GM18498 (cell line): ENCODE measurements around the gene JCAD.
"Not testable (repeated sequence)": the region's sequence is repeated elsewhere in the genome, so short reads cannot be mapped to it uniquely, and the experiment has no call there.

Experiments used
- ATAC-seq: cut with Tn5 transposase; IDR thresholded peaks from one replicate; pipeline ENCODE4 v1.9.1; 2021; ENCODE audit warnings: mild to moderate bottlenecking, moderate library complexity; ENCODE audit not compliant: unreplicated experiment

Gene JCAD

GRCh38 chr10:30027057-30028005 lies 32.1 kb downstream of the JCAD start:
- peak; percentile 93 for ATAC-seq

- no peak for ATAC-seq
Observed at GRCh38 chr10:30026578-30026977, 32.8 kb downstream of the JCAD start.

GRCh38 chr10:30026080-30026479 lies 33.3 kb downstream of the JCAD start:
- no peak for ATAC-seq

- ATAC-seq = not testable (repeated sequence)
Observed at GRCh38 chr10:30025428-30025827, 34.0 kb downstream of the JCAD start.

GRCh38 chr10:30022590-30022989 lies 36.8 kb downstream of the JCAD start:
- ATAC-seq = no peak

- ATAC-seq = no peak
Observed at GRCh38 chr10:30019468-30019867, 39.9 kb downstream of the JCAD start.

GRCh38 chr10:30018496-30018895 lies 40.9 kb downstream of the JCAD start:
- no peak for ATAC-seq

- ATAC-seq = no peak
Observed at GRCh38 chr10:30017966-30018365, 41.4 kb downstream of the JCAD start.

- no peak for ATAC-seq
Observed at GRCh38 chr10:30017556-30017955, 41.8 kb downstream of the JCAD start.

GRCh38 chr10:30014511-30014910 lies 44.9 kb downstream of the JCAD start:
- no peak for ATAC-seq

- ATAC-seq = no peak
Observed at GRCh38 chr10:30013757-30014156, 45.6 kb downstream of the JCAD start.

GRCh38 chr10:30011956-30012647 lies 47.3 kb downstream of the JCAD start:
- no peak for ATAC-seq

GRCh38 chr10:30011396-30011795 lies 48.0 kb downstream of the JCAD start:
- ATAC-seq = no peak

- no peak for ATAC-seq
Observed at GRCh38 chr10:30007406-30007805, 52.0 kb downstream of the JCAD start.

GRCh38 chr10:30006410-30006809 lies 53.0 kb downstream of the JCAD start:
- ATAC-seq = no peak

GRCh38 chr10:30005116-30005515 lies 54.3 kb downstream of the JCAD start:
- not testable (repeated sequence) for ATAC-seq

GRCh38 chr10:30002426-30003266 lies 56.7 kb downstream of the JCAD start:
- peak; percentile 63 for ATAC-seq

- ATAC-seq = no peak
Observed at GRCh38 chr10:30000802-30001571, 58.4 kb downstream of the JCAD start.

GRCh38 chr10:29998142-29998808 lies 61.1 kb downstream of the JCAD start:
- peak; percentile 79 for ATAC-seq

- ATAC-seq = no peak
Observed at GRCh38 chr10:29994811-29995210, 64.6 kb downstream of the JCAD start.
